ENCODE measurements around the gene SUSD1.

- no peak for TF ChIP-seq CTCF (IDR thresholded peaks at IDR 0.05)
- no peak for TF ChIP-seq POLR2A (IDR thresholded peaks at IDR 0.05)
These were observed 53.5 kb downstream of the SUSD1 start for GRCh38 chr9:112121633-112122032.

Measured in body of pancreas (tissue), 4 donors.